Frontal cortex (tissue), 4 donors: ENCODE data around the gene MPRIP. TPM values are rescaled to one million over a fixed set of nuclear protein-coding genes. Genes with fewer than 3 reads are reported as not detected.
A peak's percentile ranks its signal among the peaks of the same experiment; 100 is the strongest.
"Not testable (repeated sequence)": the region's sequence is repeated elsewhere in the genome, so short reads cannot be mapped to it uniquely, and the experiment has no call there.

Experiments used
- DNase-seq, 2 donors: peaks; one replicate each; pipeline ENCODE4 v3.0.0; 2012; ENCODE audit warnings: low spot score in 2 of 2
- FAIRE-seq: peaks from 2 replicates; lab custom pipeline; 2012; peaks lifted over from hg19 to GRCh38; lab: Jason Lieb, UNC
- total RNA-seq: library from RNA; depleted of rRNA; stranded (reverse); fragments of >200 nt; gene quantifications from one replicate; pipeline ENCODE4 v1.2.3, GENCODE V29; 2014
- donor health status: control.
- donor health status: control.
- donor health status: control.

MPRIP gene
- total RNA-seq, 1 donor from 2014 or later, result 131 TPM

DNA sequence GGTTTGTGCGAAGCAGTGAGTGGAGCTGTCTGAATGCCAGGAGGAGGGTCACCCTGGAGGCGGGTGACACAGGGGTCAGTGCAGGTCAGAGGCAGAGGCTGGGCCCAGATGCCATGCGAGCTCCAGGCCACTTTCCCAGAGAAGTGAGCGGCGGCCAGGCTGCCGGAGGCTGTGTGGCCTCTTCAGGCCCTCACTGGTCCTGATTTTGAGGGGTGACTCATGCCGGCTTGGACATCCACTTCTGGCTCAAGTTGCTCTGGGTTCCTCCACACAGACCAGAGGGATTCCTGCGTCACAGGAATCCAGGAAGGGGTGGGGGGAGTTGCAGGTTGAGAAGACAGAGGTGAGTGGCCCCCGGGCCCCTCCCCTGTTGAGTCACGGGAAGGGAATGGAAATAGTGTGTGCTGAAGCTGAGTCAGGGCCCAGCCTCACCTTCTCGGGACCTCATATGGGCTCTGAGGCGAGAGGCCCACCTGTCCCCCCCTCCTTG is 31.7 kb upstream of the MPRIP start:
- FAIRE-seq, result not testable (repeated sequence)

DNA sequence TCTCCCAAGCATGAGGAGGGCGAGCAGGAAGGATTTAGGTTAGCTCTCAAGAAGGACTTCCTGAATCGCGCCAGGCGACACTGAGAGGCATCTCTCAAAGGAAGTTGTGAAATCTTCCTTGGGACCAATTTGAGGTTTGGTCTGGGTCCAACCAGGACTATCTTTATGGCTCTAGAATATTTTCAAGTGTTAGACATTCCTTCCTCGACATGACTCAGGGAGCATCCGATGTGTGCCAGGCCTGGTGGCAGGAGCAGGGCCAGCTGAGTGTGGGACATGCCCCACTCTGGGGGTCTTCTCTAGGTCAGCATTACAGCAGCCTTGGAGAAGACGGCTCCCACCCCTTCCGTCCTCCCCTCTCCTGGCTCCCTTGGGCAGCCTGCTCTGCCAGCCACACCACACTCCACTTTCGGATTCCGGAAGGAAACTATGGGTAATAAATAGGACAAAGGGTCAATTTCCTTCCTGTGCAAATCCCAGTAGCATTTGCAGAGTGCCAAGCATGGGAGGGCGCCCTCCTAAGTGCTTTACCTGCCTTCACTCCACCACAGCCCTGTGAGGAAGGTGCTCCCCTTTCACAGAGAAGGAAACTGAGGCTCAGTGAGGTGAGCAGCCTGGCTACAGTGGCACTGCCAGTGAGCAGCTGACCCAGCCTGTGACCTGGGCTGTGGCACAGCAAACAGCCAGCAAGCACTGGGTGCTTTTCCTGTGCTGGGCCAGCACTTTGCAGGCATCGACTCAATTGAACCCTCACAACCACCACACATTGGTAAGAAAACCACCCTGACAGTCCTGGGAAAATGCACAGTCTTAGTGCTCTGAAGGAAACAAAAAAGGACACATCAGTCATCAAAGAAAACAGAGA is 31.0 kb upstream of the MPRIP start:
- not testable (repeated sequence) for DNase-seq, FAIRE-seq

More for the DNA sequence above, 31.7 kb upstream of the MPRIP start:
- DNase-seq, result not testable (repeated sequence)

DNA sequence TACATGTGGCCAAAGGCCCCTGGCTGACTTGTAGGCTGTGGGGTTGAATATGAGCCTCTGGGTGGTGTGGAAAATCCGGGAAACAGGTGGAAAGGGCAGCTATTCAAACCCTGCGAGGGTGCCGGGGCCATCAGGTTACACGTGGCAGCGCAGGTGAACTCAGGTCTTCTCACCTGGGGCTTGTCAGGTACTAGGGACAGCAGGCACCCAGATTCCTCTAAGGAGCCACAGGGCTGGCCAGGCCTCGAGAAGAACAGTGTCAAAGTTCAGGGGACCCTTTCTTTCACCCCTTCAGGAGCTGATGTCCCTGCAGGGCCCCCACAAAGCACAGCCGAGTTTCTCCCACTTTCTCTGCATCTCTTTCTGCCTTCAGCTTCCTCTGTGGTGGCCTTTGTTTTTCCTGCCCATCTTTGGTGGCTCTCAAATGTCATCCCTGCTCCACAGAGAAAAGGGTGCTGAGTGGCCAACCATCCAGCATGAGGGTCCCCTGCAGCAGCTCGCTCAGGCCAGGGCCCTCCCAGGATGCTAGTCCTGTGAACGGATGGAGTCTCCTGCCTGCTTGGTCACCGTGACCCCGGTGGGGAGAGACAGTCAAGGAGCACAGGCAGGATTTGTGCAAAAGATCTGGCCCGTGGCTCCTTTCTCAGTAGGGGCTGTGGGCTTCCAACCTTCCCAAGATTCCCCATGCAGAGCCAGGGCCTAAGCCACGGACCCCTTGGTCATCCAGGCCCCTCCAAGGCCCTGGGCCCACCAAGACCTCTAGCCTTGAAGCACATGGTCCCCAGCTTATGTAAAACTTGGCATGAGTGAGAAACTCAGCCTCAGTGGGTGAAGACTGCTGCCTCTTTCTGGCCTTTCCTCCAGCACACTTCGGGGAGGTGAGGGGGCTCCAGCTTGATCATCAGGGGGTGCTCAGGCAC is 28.2 kb upstream of the MPRIP start:
- not testable (repeated sequence) for FAIRE-seq

DNA sequence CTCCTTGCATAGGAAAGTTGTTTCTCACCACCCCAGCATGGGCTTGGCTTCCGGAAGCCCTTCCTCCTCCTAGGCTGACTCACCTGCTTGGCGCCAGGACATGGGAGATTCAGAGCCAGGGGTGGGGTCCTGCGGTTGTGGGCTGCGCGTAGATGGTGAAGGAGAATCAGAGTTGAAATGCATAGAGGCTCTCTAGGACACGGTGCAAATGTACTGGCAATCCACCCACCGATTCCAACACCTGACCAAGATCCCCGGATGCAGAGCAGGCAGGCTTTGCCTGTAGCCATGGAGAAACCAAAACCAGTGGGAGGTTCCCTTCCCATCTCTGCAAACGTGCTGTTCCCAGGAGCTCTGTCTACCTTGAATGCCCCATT is 27.5 kb upstream of the MPRIP start:
- FAIRE-seq, DNase-seq: not testable (repeated sequence)

More for the DNA sequence above, 28.2 kb upstream of the MPRIP start:
- not testable (repeated sequence) for DNase-seq

DNA sequence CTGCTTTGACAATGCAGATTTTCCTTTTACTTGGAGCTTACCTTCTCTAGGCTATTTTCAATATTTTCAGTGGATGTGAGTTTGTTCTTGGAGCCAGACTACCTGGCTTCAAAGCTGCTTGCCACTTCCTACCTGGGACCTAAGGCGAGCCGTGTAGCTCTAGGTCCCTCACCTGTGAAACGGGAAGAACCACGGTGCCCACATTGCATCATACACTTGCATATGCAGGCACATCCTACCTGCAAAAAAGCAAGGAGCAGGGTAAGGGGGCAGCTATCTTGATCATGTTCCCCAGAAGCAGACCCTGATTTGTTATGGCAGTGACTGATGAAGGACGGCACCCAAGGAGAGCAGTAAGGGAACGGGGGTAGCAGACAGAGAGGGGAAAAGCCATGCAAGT is 27.0 kb upstream of the MPRIP start:
- FAIRE-seq (no peak), DNase-seq (no peak)

DNA sequence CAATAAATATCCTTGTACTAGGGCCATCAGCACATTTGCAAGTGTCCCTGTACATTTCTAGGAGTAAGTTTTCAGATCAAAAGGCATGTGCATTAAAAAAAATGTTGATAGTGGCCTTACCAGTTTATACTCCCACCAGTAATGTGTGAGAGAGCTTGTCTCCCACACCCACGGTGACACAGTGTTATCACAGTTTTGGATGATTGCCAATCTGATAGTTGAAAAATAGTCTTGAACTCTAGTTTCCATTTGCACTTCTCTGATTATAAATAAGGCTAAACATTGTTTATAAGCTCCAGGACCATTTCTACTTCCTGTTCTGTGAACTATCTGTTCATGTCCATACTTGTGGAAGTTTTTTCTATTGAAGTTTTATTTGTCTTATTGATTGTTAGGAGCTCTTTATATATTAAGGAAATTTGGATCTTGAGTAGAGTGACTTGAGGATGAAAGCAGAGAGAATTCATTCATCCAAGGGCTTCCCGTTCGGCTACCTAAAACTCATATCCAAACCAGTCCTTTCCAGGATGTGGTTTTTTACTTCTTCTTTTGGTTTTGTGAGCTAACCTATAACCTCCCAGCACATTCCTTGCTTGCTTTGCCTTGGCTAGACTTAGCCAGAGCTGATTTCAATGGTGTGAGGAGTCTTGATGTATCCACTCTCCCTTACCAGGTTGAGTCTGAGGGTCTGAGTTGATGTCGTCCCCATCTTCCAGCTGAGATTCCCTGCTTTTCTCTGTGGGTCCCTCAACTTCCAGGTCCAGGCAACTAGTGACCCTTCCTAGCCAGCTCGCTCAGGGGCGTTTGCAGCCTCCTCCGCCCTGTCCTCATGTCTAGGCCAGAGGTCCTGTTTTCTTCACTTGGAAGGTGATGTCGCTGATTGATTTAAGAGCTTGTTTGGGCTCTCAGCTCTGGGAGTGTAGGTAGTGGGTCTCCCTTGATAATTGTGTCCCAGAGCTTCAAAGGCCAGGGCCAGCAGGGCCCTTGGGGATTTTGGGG is 25.8 kb upstream of the MPRIP start:
- not testable (repeated sequence) for DNase-seq, FAIRE-seq

DNA sequence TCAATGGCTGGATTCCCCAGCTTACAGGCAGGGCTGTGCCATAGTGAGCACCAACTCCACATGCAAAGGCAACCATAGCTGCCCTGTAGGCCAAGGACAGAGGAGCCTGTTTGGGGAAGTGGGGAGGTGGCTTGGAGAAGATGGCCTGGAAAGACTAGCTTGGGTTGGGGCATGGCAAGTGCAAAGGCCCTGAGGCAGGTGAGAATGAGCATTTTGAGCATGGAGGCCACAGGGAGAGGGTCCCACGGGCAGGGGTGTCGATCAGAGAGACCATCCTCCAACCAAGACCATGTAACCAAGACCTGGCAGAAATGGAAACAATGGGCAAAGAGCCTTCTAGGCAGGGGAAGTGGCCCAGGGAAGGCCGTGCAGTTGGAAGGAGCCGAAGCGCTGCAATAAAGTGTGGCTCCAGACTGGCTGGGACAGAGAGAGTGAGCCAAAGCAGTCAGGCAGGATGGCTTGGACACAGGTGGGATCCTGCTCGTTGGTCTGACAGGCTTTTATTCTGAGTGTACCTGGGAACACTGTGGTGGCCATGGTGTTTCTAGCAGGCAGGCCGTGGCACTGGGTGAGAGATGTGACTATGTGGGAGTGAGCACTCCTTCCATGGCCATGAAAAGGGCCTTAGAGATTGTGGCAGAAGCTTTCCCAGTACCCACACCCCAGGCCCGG is 24.8 kb upstream of the MPRIP start:
- FAIRE-seq (no peak), DNase-seq (no peak)

DNA sequence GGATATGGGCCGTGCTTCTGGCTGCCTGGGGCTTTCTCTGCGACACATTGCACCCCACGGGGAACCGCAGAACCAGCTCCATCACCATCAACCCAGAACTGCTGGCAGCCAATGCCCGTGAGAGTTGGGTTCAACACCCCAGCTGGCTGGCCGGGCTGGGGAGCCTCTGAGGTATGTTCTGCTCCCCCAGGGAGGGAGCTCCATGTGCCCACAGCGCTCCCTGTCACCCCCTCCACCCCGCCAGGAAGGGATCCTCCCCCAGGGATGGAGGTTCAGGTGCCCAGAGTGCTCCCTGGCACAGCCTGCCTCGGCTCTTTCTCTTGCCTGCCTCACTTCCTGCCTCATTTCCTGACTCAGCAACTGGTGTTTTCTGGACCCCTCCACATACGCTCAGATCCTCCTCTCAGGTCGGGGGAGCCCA is 24.2 kb upstream of the MPRIP start:
- no peak for DNase-seq
- no peak for FAIRE-seq

DNA sequence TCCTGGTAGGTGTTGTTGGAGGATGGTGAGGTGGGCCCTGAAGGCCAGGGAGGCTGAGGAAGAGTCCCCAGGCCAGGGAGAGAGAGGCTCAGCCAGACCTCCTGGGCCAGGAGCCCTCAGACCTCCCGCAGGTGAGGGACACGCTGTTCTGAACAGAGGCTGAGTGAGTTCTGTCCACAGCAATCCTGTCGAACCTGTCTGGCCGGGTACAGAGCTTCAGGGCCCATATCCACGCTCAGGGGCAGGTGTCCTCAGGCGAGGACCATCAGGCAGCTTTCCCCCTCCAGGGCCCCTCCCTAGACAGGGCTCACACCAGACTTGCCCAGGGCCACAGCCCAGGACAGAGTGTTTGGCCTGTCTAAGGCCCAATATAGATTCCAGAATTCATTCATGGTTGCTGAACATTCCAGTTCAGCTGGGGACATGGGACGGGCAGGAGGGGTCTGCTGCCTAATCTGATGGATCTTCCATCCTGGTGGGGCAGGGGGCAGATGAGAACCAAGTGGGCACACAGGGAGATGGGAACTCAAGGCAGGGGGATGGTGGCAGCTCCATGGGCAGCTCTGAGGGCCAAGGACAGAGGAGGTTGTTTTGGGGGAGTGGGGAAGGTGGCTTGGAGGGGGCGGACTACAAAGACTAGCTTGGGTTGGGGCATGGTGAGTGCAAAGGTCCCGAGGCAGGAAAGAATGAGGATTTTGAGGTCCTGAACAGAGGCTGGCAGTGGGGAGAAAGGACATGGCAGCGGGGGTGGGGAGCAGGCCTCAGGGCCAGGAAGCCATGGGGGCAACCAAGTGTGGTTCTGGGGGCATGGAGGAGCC is 23.4 kb upstream of the MPRIP start:
- DNase-seq, result no peak
- FAIRE-seq, result no peak

DNA sequence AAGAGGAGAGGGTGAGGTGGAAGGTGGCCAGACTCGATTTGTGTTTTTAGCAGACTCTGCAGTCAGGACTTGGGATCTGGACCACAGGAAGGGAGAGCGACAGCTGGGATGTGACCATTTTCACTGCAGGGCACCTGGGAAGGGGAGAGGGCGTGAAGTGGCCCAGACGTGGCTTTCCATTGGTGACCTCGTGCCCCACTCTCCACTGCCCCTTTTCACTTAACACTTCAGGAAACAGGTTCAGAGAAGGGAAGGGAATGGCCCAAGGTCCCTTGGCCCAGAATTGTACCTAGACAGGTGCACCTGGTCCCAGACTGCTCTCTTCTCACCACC is 22.9 kb upstream of the MPRIP start:
- DNase-seq (no peak), FAIRE-seq (no peak)

DNA sequence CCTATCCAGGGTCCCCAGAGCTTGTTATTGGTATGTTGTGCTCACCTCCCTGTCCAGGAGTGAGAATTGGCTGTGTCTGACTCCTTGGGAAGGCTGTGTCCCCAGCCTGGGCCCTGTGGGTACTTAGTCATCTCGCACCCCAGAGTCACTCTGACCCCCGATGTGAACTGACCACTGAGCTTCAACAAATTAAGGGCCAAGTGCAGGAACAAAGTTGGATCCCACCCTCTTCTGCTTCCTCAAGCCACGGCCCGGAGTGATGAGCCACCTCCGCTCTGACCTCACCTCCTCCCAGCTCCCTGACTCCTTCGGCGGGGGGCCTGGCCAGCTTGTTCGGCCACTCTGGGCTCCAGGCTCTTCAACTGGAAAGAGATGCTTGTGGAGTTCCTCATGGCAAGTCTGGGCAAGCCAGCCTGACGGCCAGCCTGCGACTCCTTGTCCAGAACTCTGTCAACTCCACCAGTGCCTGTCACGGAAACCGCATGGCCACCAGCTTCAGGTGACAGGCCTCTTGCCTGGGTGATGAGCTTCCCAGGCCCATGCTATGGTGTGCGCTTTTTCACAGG is 22.3 kb upstream of the MPRIP start:
- no peak for FAIRE-seq

DNA sequence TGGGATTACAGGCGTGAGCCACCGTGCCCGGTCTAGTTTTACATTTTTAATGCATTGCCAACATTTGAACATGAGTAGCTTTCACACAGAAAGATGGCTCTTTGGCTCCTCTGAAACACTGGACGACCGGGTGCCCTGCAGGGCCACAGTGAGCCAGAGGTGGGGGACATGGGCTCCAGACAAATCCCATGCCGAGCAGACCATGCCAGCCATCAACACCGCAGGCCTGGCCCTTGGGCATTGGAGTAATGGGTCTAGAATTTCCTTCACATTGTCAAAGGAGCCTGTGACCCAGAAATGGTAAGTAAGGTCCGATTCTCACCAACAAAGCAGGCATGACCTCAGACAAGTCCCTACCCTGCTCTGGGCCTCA is 21.4 kb upstream of the MPRIP start:
- FAIRE-seq (no peak), DNase-seq (no peak)

More for the DNA sequence above, 22.3 kb upstream of the MPRIP start:
- DNase-seq, result no peak

DNA sequence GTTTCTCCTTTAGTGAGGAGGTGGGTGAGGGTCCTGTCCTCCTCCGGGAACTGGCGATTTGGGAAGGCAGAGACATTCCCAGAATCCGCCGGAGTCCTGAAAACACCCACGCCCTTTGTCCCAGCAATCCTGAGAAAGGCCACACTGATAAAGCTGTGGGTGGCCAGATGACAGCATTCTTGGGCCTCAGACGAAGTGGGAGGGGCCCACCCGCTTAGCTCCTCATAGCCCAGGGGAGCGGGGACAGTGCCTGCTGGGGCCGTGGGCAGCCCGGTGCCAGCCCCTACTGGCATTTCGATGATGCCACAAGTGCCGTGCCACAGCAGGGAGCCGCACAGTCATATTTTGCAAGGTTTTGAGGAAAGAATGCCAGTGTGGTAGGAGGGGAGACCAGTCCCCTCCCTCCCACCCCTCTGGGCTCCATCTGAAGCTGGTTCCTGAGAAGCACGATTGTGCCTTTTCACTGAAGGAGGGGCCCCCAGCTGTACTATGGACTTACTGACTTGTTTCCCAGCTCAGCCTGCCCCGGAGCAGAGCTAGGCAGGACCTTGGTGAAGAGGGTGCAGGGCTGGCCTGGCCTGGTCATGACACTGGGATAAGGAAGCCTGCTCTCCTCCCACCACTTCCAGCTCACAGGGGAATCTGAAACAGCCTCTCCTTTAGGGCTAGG is 20.9 kb upstream of the MPRIP start:
- peak in 1 of 2 donors; percentile 76 for DNase-seq

DNA sequence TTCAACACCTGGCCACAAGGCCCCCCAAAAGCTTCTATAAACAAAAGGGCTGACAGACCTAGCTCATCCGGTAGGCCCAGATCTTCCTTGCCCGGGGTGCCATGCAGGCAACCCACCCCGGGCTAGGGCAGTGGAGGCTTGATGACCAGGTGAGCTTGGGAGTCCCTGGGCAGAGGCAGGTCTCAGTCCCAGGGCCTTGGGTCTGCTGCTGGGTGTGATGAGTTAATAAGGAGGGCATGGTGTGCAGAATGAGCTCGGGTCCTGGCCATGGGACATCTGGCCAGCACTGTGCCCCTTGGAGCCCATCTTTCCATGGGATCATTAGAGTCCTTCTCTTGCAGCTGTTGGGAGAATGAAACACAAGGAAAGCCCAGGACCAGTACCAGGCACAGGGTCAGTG is 20.2 kb upstream of the MPRIP start:
- FAIRE-seq (no peak), DNase-seq (no peak)

More for the DNA sequence above, 20.9 kb upstream of the MPRIP start:
- no peak for FAIRE-seq

DNA sequence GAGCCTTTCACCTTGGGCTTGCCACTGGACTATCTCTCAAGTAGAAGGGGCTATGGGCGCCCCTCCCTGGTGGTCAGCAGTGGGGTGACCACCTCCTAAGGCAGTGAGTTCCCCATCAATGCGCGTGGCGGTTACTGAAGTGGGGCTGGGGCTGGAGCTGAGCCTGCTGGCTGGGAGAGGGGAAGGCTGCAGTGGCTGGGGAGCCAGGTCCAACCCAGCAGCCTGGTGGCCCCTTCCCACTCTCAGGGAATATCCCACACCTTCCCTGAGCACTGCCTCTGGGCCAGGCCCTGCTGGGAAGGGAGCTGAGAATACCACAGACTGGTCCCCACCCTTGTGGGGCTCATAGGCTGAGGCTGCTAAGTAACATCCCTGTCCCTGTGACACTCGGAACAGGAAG is 19.8 kb upstream of the MPRIP start:
- FAIRE-seq (no peak), DNase-seq (no peak)

DNA sequence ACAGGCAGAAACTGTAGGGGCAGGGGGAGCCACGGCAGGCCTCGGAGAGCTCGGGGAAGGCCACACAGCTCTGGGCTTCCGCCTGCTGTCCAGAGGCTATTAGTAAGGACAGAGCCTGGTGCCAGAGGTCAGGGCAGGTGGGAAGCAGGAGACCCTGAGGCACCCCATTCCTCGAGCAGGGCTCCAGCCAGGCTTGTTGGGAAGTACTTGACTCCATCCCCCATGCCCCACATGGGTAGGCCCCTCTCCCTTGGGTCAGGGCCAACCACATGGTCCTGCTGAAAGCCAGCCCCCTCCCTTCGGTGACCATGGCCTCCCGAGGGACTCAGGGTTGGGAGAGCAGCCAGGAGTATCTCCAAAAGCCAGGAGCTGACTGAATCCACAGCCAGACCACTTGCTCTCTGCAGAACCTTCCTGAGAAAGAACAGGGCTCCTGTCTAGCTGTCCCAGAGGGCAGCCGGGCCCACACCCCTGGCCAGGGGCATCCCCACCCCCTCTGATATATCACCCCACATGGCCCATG is 17.4 kb upstream of the MPRIP start:
- DNase-seq (no peak), FAIRE-seq (no peak)

DNA sequence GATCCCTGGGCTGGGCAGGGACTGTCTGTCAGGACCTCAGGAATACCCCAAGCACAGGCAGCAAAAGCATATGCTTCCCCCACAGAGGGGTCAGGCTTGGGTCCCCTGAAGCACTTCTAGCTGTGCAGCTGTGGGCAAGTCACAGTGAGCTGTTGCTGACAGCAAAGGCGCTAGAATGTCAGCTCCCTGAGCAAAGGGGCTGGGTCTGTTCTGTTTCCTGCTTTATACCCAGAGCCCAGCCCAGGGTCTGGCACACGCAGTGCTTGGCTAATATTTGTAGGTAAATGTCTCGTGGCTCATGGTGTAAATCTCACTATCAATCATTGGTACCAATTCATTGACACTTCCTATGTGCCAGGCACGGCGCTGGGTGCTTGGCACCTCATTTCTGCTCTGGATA is 16.6 kb upstream of the MPRIP start:
- FAIRE-seq, result no peak

More for the DNA sequence above, 16.6 kb upstream of the MPRIP start:
- DNase-seq, result no peak
